Heart left ventricle (tissue), 16 donors: Measurements from ENCODE around the gene HMGN4. TPM values are rescaled to one million over a fixed set of nuclear protein-coding genes. Genes with fewer than 3 reads are reported as not detected.

Experiments used
- ATAC-seq, 4 donors: fragments of 200-7000 bp; cut with Tn5 transposase; one replicate each; pipeline ENCODE4 v1.9.1; 2020 to 2022; ENCODE audit warnings: moderate library complexity in 4 of 4, mild to moderate bottlenecking in 3 of 4, moderate number of reproducible peaks in 1 of 4
- DNase-seq, 5 donors: peaks; one replicate each; pipeline ENCODE4 v3.0.0-alpha.2; 2020
- H3K27ac ChIP-seq, 12 donors: fragments of 200-600 bp; sonication (generic) in 4 of 12; one replicate each; pipeline versions ENCODE4 v1.5.0 to v1.8.0; 2016 to 2022; ENCODE audit warnings: mild to moderate bottlenecking in 2 of 12
- H3K27me3 ChIP-seq, 9 donors: fragments of 200-600 bp; sonication (generic) in 2 of 9; one replicate each; pipeline versions ENCODE4 v1.5.1 to v1.8.0; 2016 to 2022; ENCODE audit warnings: mild to moderate bottlenecking in 3 of 9
- H3K36me3 ChIP-seq, 9 donors: fragments of 200-600 bp; sonication (generic) in 2 of 9; one replicate each; pipeline versions ENCODE4 v1.5.0 to v1.8.0; 2018 to 2022; ENCODE audit warnings: mild to moderate bottlenecking in 2 of 9
- H3K4me1 ChIP-seq, 12 donors: fragments of 200-600 bp; sonication (generic) in 4 of 12; one replicate each; pipeline versions ENCODE4 v1.5.0 to v1.8.0; 2016 to 2022; ENCODE audit warnings: mild to moderate bottlenecking in 3 of 12
- H3K4me3 ChIP-seq, 12 donors: fragments of 200-600 bp; sonication (generic) in 4 of 12; one replicate each; pipeline versions ENCODE4 v1.5.0 to v1.8.0; 2017 to 2022; ENCODE audit warnings: mild to moderate bottlenecking in 9 of 12, moderate library complexity in 4 of 12
- H3K9me3 ChIP-seq, 12 donors: fragments of 200-600 bp; sonication (generic) in 4 of 12; one replicate each; pipeline versions ENCODE4 v1.5.0 to v1.8.0; 2016 to 2022; ENCODE audit warnings: mild to moderate bottlenecking in 1 of 12
- POLR2A ChIP-seq, 2 donors: fragments of 450-650 bp; IDR thresholded peaks; one replicate each; pipeline ENCODE4 v1.6.1; 2017; ENCODE audit warnings: antibody characterized with exemption in 2 of 2, mild to moderate bottlenecking in 2 of 2, moderate library complexity in 2 of 2
- WGBS, 4 donors: extraction: QIAGEN DNeasy Blood & Tissue Kit in 2 of 4; methylation state at CpG; one replicate each; pipeline versions ENCODE4 v1.1.5 to v1.1.7; 2013 to 2018; 5-methylcytosine and 5-hydroxymethylcytosine counted together
- intact Hi-C, 10 donors: fragments of 100-400 bp; cut with DNase I; formaldehyde crosslinking; loops; one replicate each; pipeline versions ENCODE4 v1.11.1 to v1.14.2; 2022
- polyA plus RNA-seq, 2 donors: library from polyadenylated mRNA; stranded (reverse); fragments of 200-250 nt; gene quantifications; one replicate each; pipeline ENCODE4 v1.2.3, GENCODE V29; 2013
- total RNA-seq, 9 donors: library from RNA; depleted of rRNA in 2 of 9; stranded (reverse); fragments of >200 nt in 2 of 9; fragmentation: NEBNext Ultra II Directional in 3 of 9; extraction: Animal tissue kit (Norgen Biotek cat#: 25700) in 3 of 9; gene quantifications; one replicate each; pipeline versions ENCODE4 v1.1.0 to v1.2.4, GENCODE V29; 2016 to 2023
- TF ChIP-seq, protein P1 (sequence below), 12 donors: fragments of 200-600 bp; sonication (generic) in 4 of 12; IDR thresholded peaks; one replicate each; pipeline versions ENCODE4 v1.5.0 to v1.8.0; 2018 to 2022; ENCODE audit warnings: antibody characterized with exemption in 12 of 12, mild to moderate bottlenecking in 5 of 12
- donor health status: ischemic (EF 13 %, LVEDD 7.1; RV severe dilation, severe dysfunction).
- donor health status: healthy with polysubstance abuse.
- donor health status: DM: no; HTN: yes; CAD: no.
- donor health status: DM: no; HTN: no; CAD: no.
- donor health status: ischemic (EF 25% LVEDD 6.9; RV normal size, moderate dysfunction).
- donor health status: ischemic (EF 25% LVEDD 5.7; RV mildly dilated, moderate dysfunction).
- donor health status: healthy.
- donor health status: DM: yes; HTN: yes; CAD: no.
- donor health status: ischemic (EF 35%, LVEDD 5.7; RV mildly dilated, moderate dysfunction).
- donor health status: nonischemic (EF 11% LVEDD 7.7; RV severe dilation, severe dysfunction).
- donor health status: DM: yes; HTN: yes; CAD: no.
- donor health status: PGD.
- donor health status: ischemic (EF 29% LVEDD 5.4; RV normal size, mild dysfunction).
- donor health status: nonischemic (EF 23%, LVEDD 6.1; RV moderate dilation, normal function).

Gene HMGN4
- total and polyA plus RNA-seq, 11 donors, result 5.8 to 52.8 (median 32.1) TPM

- intact Hi-C loops, result loop anchor here in 5 of 10 donors (1.0 to 10.0 kb wide), 7 partner anchors 23 to 1183 kb away; partner anchors contain the start of gene HMGN4 (in 2 of the 5)
- H3K4me3 ChIP-seq, result peak overlapping the region; percentile 11 to 67 (median 54)
- H3K4me1 ChIP-seq, result peaks cover 0 to 26% (median 4%) of the 10 kb centered on the region in 12 donors
- H3K36me3 ChIP-seq, result no peaks in the 10 kb centered on the region
- no peak for TF ChIP-seq POLR2A (IDR thresholded peaks at IDR 0.05)
- TF ChIP-seq, protein P1, sequence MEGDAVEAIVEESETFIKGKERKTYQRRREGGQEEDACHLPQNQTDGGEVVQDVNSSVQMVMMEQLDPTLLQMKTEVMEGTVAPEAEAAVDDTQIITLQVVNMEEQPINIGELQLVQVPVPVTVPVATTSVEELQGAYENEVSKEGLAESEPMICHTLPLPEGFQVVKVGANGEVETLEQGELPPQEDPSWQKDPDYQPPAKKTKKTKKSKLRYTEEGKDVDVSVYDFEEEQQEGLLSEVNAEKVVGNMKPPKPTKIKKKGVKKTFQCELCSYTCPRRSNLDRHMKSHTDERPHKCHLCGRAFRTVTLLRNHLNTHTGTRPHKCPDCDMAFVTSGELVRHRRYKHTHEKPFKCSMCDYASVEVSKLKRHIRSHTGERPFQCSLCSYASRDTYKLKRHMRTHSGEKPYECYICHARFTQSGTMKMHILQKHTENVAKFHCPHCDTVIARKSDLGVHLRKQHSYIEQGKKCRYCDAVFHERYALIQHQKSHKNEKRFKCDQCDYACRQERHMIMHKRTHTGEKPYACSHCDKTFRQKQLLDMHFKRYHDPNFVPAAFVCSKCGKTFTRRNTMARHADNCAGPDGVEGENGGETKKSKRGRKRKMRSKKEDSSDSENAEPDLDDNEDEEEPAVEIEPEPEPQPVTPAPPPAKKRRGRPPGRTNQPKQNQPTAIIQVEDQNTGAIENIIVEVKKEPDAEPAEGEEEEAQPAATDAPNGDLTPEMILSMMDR (IDR thresholded peaks at IDR 0.05), result no peak
- ATAC-seq (peak; percentile 59 to 86 (median 77)), DNase-seq (peak in 4 of 5 donors; percentile 37 to 55 (median 45))
- 4 to 7% (median 6%) methylated on average over 24 of the region's 24 CpGs for WGBS, 4 donors
- H3K27me3 ChIP-seq, result no peaks in the 10 kb centered on the region
- H3K27ac ChIP-seq, result peak overlapping the region in 11 of 12 donors; percentile 19 to 75 (median 48)
- no peaks in the 10 kb centered on the region for H3K9me3 ChIP-seq
Measured at GRCh38 chr6:26571592-26572296, 33.6 kb downstream of the HMGN4 start.

- DNase-seq, result no peak
- 52 to 64% (median 55%) methylated on average over 10 of the region's 10 CpGs for WGBS, 4 donors
- Histone ChIP-seq H3K4me1 (peaks cover 0 to 30% (median 4%) of the 10 kb centered on the region in 12 donors), H3K27me3 (peaks cover 0 to 8% (median 0%) of the 10 kb centered on the region in 9 donors), H3K27ac (no peak overlapping the region), H3K9me3 (peaks cover 0 to 18% (median 8%) of the 10 kb centered on the region in 12 donors), H3K36me3 (no peaks in the 10 kb centered on the region), H3K4me3 (no peak overlapping the region)
- no peak for TF ChIP-seq POLR2A (IDR thresholded peaks at IDR 0.05)
- TF ChIP-seq, protein P1 (IDR thresholded peaks at IDR 0.05), result no peak
- ATAC-seq, result no peak
- intact Hi-C loops, result loop anchor here in 1 of 10 donors (10.0 kb wide), 1 partner anchor 1179 kb away; no protein-coding TSS in a partner anchor
Measured at GRCh38 chr6:26575494-26575939, 37.4 kb downstream of the HMGN4 start.

DNA sequence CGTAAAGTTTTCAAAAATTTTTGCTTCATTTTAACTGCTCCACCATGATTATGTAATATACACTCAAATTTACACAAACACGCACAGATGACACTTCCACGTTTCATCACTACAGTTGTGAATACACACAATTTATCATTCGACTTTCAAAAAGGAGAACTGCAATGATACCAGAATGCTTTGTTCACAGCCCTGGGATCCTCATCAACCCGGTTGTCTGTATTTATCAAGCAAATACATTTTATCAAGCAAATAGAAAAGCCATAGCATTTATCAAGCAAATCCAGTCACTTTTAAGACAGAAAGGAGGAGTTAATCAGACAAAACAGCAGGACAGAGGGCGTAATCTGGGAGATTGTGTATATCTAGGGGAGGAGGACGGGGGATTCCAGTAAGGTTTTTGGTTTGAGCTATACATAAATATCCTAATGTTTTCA, 38.3 kb downstream of the HMGN4 start:
- intact Hi-C loops, result loop anchor here in 1 of 10 donors (10.0 kb wide), 1 partner anchor 1178 kb away; no protein-coding TSS in a partner anchor
- H3K27me3 ChIP-seq, result peaks cover 0 to 12% (median 0%) of the 10 kb centered on the region in 9 donors
- 41 to 52% (median 49%) methylated on average over 7 of the region's 7 CpGs for WGBS, 4 donors

More for the DNA sequence above, 38.3 kb downstream of the HMGN4 start:
- no peak for ATAC-seq
- Histone ChIP-seq H3K36me3 (no peaks in the 10 kb centered on the region), H3K9me3 (peaks cover 0 to 18% (median 8%) of the 10 kb centered on the region in 12 donors), H3K4me1 (peaks cover 0 to 30% (median 4%) of the 10 kb centered on the region in 12 donors), H3K4me3 (peak overlapping the region in 4 of 12 donors; percentile 26 to 56 (median 42)), H3K27ac (no peak overlapping the region)
- no peak for DNase-seq
- TF ChIP-seq POLR2A (IDR thresholded peaks at IDR 0.05), result no peak
- TF ChIP-seq, protein P1 (IDR thresholded peaks at IDR 0.05), result no peak
